Endometrium (tissue), 2 donors: ENCODE results near the gene AGO3.

Experiments used
- FAIRE-seq: peaks from 2 replicates; lab custom pipeline; 2012; peaks lifted over from hg19 to GRCh38; lab: Jason Lieb, UNC
- donor health status: control.
- donor health status: control.

AGO3 gene

GRCh38 chr1:36096500-36097432, 165.9 kb downstream of the AGO3 start:
- no peak for FAIRE-seq

- FAIRE-seq, result no peak
Observed at GRCh38 chr1:36097693-36098585, 167.0 kb downstream of the AGO3 start.

GRCh38 chr1:36098650-36099365, 167.9 kb downstream of the AGO3 start:
- no peak for FAIRE-seq

- FAIRE-seq, result no peak
Observed at GRCh38 chr1:36099681-36100341, 168.9 kb downstream of the AGO3 start.

- FAIRE-seq, result no peak
Observed at GRCh38 chr1:36100376-36100775, 169.5 kb downstream of the AGO3 start.

GRCh38 chr1:36101546-36101945, 170.6 kb downstream of the AGO3 start:
- no peak for FAIRE-seq

- FAIRE-seq, result no peak
Observed at GRCh38 chr1:36106269-36106668, 175.4 kb downstream of the AGO3 start.

GRCh38 chr1:36107394-36107793, 176.5 kb downstream of the AGO3 start:
- FAIRE-seq, result no peak

- FAIRE-seq, result no peak
Observed at GRCh38 chr1:36108314-36108713, 177.4 kb downstream of the AGO3 start.

GRCh38 chr1:36109041-36109679, 178.3 kb downstream of the AGO3 start:
- no peak for FAIRE-seq

- no peak for FAIRE-seq
Observed at GRCh38 chr1:36111151-36111550, 180.2 kb downstream of the AGO3 start.

- FAIRE-seq, result no peak
Observed at GRCh38 chr1:36112823-36113222, 181.9 kb downstream of the AGO3 start.

- no peak for FAIRE-seq
Observed at GRCh38 chr1:36114371-36114770, 183.5 kb downstream of the AGO3 start.

- FAIRE-seq, result no peak
Observed at GRCh38 chr1:36115200-36115669, 184.3 kb downstream of the AGO3 start.

GRCh38 chr1:36115931-36116330, 185.0 kb downstream of the AGO3 start:
- FAIRE-seq, result no peak

GRCh38 chr1:36116901-36117300, 186.0 kb downstream of the AGO3 start:
- no peak for FAIRE-seq

GRCh38 chr1:36118447-36119204, 187.7 kb downstream of the AGO3 start:
- FAIRE-seq, result no peak

GRCh38 chr1:36119456-36119855, 188.6 kb downstream of the AGO3 start:
- no peak for FAIRE-seq
